Choroid plexus epithelial cell (primary cell): ENCODE measurements around the gene NDOR1.

Experiments
- DNase-seq: peaks from one replicate; pipeline ENCODE4 v3.0.0-alpha.2; 2010; ENCODE audit warnings: low read depth
- H3K4me3 ChIP-seq: 2 replicates; pipeline ENCODE4 v1.5.1; 2011; ENCODE audit warnings: low read depth, mild to moderate bottlenecking, control low read depth, low read length, moderate library complexity
- TF ChIP-seq, protein P1 (sequence below): conservative IDR thresholded peaks from 2 replicates; pipeline ENCODE4 v1.5.1; 2011; ENCODE audit warnings: low read depth, mild to moderate bottlenecking, control low read depth, inconsistent platforms, low read length, moderate library complexity

The NDOR1 gene

DNA sequence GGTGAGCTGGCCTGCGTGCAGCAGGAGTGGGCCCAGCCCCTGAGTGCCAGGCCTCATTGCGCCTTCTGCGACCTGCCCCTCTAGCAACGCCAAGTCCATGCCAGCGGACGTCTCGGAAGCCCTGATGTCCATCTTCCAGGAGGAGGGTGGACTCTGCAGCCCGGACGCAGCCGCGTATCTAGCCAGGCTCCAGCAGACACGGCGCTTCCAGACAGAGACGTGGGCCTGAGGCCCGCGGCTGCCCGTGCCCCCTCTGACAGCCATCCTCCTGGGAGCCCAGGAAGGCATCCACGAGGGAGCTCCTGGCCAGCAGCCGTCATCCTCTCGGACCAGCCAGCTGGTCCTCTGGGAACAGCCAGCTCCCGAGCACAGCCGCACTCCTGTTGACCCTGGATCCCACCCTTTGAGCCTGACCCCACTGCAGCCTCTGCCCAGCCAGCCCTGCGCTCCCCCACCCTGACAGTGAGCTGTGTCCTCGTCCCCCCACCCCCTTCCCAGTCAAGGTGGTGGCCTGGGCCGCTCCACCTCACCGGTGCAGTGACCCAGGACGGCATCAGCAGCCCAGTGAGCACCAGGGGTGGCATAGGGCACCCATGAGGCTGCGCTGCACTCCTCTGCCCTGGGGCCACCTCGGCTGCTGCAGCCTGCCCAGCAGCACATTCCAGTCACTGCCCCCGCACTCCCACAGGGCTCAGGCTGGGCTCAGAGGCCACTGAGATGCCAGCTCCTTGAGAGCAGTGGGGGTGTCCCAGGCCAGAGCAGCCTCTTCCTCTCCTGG, 10.9 kb downstream of the NDOR1 start:
- DNase-seq, result no peak
- H3K4me3 ChIP-seq, result no peak overlapping the region
- TF ChIP-seq, protein P1, sequence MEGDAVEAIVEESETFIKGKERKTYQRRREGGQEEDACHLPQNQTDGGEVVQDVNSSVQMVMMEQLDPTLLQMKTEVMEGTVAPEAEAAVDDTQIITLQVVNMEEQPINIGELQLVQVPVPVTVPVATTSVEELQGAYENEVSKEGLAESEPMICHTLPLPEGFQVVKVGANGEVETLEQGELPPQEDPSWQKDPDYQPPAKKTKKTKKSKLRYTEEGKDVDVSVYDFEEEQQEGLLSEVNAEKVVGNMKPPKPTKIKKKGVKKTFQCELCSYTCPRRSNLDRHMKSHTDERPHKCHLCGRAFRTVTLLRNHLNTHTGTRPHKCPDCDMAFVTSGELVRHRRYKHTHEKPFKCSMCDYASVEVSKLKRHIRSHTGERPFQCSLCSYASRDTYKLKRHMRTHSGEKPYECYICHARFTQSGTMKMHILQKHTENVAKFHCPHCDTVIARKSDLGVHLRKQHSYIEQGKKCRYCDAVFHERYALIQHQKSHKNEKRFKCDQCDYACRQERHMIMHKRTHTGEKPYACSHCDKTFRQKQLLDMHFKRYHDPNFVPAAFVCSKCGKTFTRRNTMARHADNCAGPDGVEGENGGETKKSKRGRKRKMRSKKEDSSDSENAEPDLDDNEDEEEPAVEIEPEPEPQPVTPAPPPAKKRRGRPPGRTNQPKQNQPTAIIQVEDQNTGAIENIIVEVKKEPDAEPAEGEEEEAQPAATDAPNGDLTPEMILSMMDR, result no peak

- DNase-seq, result no peak
- TF ChIP-seq, protein P1, result no peak
- no peak overlapping the region for H3K4me3 ChIP-seq
Observed at GRCh38 chr9:137217276-137218211, 12.0 kb downstream of the NDOR1 start.

- TF ChIP-seq, protein P1, result no peak
- no peak overlapping the region for H3K4me3 ChIP-seq
- DNase-seq, result no peak
Observed at GRCh38 chr9:137218212-137218753, 12.8 kb downstream of the NDOR1 start.

DNA sequence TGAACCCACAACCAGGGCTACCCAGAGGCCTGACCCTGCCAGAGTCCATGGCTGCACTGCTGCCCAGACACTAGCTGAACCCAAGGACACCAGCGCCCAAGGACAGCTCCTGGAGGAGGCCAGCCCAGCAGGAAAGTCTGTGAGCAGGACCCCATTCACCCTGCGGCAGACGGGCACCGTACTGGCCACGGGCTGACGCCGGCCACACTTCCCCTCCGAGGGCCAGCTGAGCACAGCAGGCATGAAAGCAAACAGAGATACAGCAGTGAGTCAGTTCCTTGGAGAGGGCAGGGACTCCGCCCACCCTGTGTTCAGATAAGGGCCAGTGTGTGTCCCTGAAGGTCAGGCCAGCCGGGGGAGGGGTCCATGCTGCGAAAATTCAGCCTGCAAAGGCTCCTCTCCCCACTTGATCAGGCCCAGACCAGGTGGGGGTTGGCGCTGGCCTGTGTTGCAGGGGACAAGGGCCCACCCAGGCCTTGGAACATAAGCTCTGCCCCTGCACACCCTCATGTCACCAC, 13.3 kb downstream of the NDOR1 start:
- H3K4me3 ChIP-seq, result no peak overlapping the region
- DNase-seq, result peak; percentile 63
- TF ChIP-seq, protein P1, result no peak

DNA sequence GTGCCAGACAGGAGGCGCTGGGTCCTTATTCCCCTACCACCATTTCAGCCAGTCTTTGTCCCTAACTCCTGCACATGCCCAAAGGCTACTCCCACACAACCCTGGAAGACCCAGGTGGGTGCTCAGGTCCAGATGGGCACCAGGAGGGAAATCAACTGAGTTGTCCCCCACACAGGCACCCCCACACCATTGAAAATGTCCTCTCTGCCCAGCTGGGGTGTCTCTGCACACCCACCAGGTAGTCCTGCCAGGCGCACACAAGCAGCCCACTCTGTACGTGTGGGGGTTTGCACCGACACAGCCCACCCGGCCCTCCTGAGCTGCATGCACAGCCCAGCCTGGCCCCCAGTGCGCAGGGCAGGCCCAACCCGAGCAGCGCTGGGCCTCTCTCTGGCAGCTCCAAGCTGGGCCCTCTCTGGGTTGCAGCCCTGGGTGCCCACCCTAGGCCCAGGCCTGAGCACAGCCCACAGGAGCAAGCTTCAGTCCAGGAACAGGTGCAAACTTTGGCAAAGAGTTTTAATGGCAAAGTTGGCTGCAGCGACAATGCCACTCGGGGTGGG, 14.3 kb downstream of the NDOR1 start:
- TF ChIP-seq, protein P1, result no peak
- no peak overlapping the region for H3K4me3 ChIP-seq

DNA sequence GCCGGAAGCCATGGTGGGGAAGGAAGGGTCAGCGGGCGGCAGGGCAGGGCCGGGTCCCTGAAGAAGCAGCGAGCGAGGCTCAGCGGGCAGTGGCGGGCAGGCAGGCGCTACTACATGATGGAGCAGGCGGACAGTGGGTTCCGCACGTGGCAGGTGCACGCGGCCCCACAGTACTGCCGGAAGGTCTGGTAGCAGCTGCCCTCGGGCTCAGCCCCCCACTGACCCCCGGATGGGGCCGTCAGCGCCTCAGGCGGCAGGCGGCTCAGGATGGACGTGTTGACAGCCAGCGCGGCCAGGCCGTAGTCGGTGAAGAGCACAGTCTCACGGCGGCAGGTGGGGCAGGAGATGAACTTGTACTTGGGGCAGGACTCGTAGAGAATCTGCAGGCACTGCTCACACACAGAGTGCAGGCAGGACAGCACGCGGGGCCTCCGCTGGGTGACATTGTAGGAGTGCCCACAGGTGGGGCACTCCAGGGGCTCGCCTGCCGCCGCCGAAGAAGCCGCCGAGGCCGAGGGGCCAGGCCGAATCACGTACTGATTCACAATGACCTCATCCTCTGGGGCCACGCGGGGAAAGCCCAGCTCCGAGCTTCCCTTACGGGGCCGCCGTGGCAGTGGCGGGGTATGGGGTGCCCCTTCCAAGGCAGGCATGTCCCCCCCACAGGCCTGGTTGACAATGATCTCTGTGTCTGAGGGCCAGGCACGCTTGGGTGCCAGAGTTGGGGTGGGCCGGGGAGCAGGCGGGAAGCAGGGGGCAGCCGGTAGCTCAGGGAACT, 15.0 kb downstream of the NDOR1 start:
- H3K4me3 ChIP-seq, result no peak overlapping the region
- DNase-seq, result no peak
- TF ChIP-seq, protein P1, result no peak

More for the DNA sequence above, 14.3 kb downstream of the NDOR1 start:
- no peak for DNase-seq
